Ascending aorta (tissue), 2 donors: Measurements from ENCODE around the gene LSMEM2. TPM values are rescaled to one million over a fixed set of nuclear protein-coding genes. Genes with fewer than 3 reads are reported as not detected.

ENCODE experiments used
- DNase-seq, 2 donors: peaks; one replicate each; pipeline ENCODE4 v3.0.0-alpha.2; 2019; ENCODE audit warnings: low spot score in 2 of 2
- H3K27ac ChIP-seq, 2 donors: fragments of 200-600 bp; sonication (generic); one replicate each; pipeline ENCODE4 v1.5.1; 2016 to 2017; ENCODE audit warnings: mild to moderate bottlenecking in 1 of 2
- H3K27me3 ChIP-seq: fragments of 200-600 bp; sonication (generic); one replicate; pipeline ENCODE4 v1.5.1; 2017
- H3K36me3 ChIP-seq, 2 donors: fragments of 200-600 bp; sonication (generic); one replicate each; pipeline ENCODE4 v1.5.1; 2016
- H3K4me1 ChIP-seq, 2 donors: fragments of 200-600 bp; sonication (generic); one replicate each; pipeline ENCODE4 v1.5.1; 2016 to 2017; ENCODE audit warnings: mild to moderate bottlenecking in 1 of 2
- H3K4me3 ChIP-seq, 2 donors: fragments of 200-600 bp; sonication (generic); one replicate each; pipeline ENCODE4 v1.5.1; 2016 to 2017; ENCODE audit warnings: mild to moderate bottlenecking in 1 of 2
- H3K9me3 ChIP-seq, 2 donors: fragments of 200-600 bp; sonication (generic); one replicate each; pipeline ENCODE4 v1.5.1; 2016
- CTCF ChIP-seq, 3 experiments: fragments of 200-600 bp in 2 of 3; fragments of 450-650 bp in 1 of 3; sonication (generic) in 2 of 3; IDR thresholded peaks; one replicate each; pipeline ENCODE4 v1.5.1; 2016 to 2019; ENCODE audit warnings: antibody characterized with exemption in 3 of 3, mild to moderate bottlenecking in 1 of 3, moderate library complexity in 1 of 3
- intact Hi-C: fragments of 100-400 bp; cut with DNase I; formaldehyde crosslinking; loops from one replicate; pipeline ENCODE4 v1.15.1; 2023
- total RNA-seq: library from RNA; depleted of rRNA; stranded (reverse); fragments of >200 nt; gene quantifications from one replicate; pipeline ENCODE4 v1.1.0, GENCODE V29; 2016

Gene LSMEM2
- total RNA-seq, 1 donor from 2014 or later = not detected

GRCh38 chr3:50248387-50248786 is 30.5 kb upstream of the LSMEM2 start:
- Histone ChIP-seq H3K36me3 (peaks cover 29 to 32% of the 10 kb centered on the region in 2 donors), H3K9me3 (no peaks in the 10 kb centered on the region), H3K27ac (peak overlapping the region; percentile 88 to 92), H3K4me1 (peaks cover 39 to 75% of the 10 kb centered on the region in 2 donors), H3K4me3 (peak overlapping the region in 1 of 2 donors; percentile 4), H3K27me3 (no peaks in the 10 kb centered on the region)
- intact Hi-C loops = no loop called here
- peak; percentile 59 to 82 for DNase-seq
- TF ChIP-seq CTCF (IDR thresholded peaks at IDR 0.05) = no peak

- Histone ChIP-seq H3K4me3 (no peak overlapping the region), H3K27me3 (no peaks in the 10 kb centered on the region), H3K4me1 (peaks cover 37 to 76% of the 10 kb centered on the region in 2 donors), H3K36me3 (peaks cover 30 to 37% of the 10 kb centered on the region in 2 donors), H3K9me3 (no peaks in the 10 kb centered on the region), H3K27ac (peak overlapping the region; percentile 88 to 92)
- DNase-seq = no peak
- intact Hi-C loops = no loop called here
- TF ChIP-seq CTCF (IDR thresholded peaks at IDR 0.05) = no peak
These were observed 29.4 kb upstream of the LSMEM2 start for GRCh38 chr3:50249457-50249856.

GRCh38 chr3:50250514-50250913 is 28.4 kb upstream of the LSMEM2 start:
- Histone ChIP-seq H3K27ac (peak overlapping the region; percentile 88 to 92), H3K27me3 (no peaks in the 10 kb centered on the region), H3K9me3 (no peaks in the 10 kb centered on the region), H3K4me3 (no peak overlapping the region), H3K4me1 (peaks cover 39 to 76% of the 10 kb centered on the region in 2 donors), H3K36me3 (peaks cover 35 to 40% of the 10 kb centered on the region in 2 donors)
- intact Hi-C loops = no loop called here
- no peak for TF ChIP-seq CTCF (IDR thresholded peaks at IDR 0.05)
- DNase-seq = no peak

GRCh38 chr3:50251220-50251619 is 27.7 kb upstream of the LSMEM2 start:
- Histone ChIP-seq H3K4me3 (no peak overlapping the region), H3K4me1 (peaks cover 34 to 70% of the 10 kb centered on the region in 2 donors), H3K27me3 (no peaks in the 10 kb centered on the region), H3K27ac (peak overlapping the region; percentile 88 to 92), H3K9me3 (no peaks in the 10 kb centered on the region), H3K36me3 (peaks cover 42 to 46% of the 10 kb centered on the region in 2 donors)
- no peak for TF ChIP-seq CTCF (IDR thresholded peaks at IDR 0.05)
- no peak for DNase-seq
- intact Hi-C loops = no loop called here

- H3K36me3 ChIP-seq = peaks cover 64 to 72% of the 10 kb centered on the region in 2 donors
- intact Hi-C loops = no loop called here
These were observed 24.2 kb upstream of the LSMEM2 start for GRCh38 chr3:50254577-50255250.

More at GRCh38 chr3:50254577-50255250, 24.2 kb upstream of the LSMEM2 start:
- H3K9me3 ChIP-seq = no peaks in the 10 kb centered on the region
- H3K4me3 ChIP-seq = no peak overlapping the region
- peak; percentile 58 to 88 for DNase-seq
- H3K4me1 ChIP-seq = peaks cover 14 to 43% of the 10 kb centered on the region in 2 donors
- no peaks in the 10 kb centered on the region for H3K27me3 ChIP-seq
- TF ChIP-seq CTCF (IDR thresholded peaks at IDR 0.05) = no peak
- H3K27ac ChIP-seq = peak overlapping the region; percentile 88 to 92
